CD4-positive, alpha-beta T cell treated with Interleukin-6 at 100 ng/mL for 8 hours (primary cell): ENCODE measurements around the gene KCTD4.
"Not testable (repeated sequence)": the region's sequence is repeated elsewhere in the genome, so short reads cannot be mapped to it uniquely, and the experiment has no call there.

Experiments
- DNase-seq: peaks from one replicate; pipeline ENCODE4 v3.0.0-alpha.2; 2020; ENCODE audit warnings: mixed read lengths, low spot score

KCTD4 gene

DNA sequence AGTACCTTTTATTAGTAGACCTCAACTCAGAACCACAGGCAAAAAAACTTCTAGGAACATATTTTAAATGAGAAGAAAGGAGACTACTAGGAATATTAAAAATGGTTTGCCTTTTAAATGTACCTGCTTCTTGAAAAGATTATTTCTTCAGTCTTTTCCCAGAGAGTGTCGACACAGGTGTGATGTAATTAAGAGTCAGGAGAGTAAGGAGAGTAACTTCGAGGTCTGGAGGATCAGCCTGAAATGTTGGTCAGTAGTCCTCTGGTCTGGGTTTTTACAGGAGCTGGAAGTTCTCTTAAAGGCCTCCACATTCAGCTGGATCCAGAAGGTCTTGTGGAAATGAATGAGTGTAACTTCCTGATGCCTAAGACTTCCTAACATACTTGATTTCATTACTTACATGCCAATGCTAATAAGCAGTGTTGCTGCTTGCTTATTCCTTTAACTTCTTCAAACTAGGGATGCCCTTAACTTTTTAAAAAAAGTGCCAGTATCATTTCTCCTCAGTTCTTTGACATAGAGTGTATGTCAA lies at the start of gene KCTD4:
KCTD4 (minus strand) TSS at position 345 of the 532 bp plus-strand sequence. CDS start 6,478 bp downstream, outside the sequence.
- DNase-seq = no peak

DNA sequence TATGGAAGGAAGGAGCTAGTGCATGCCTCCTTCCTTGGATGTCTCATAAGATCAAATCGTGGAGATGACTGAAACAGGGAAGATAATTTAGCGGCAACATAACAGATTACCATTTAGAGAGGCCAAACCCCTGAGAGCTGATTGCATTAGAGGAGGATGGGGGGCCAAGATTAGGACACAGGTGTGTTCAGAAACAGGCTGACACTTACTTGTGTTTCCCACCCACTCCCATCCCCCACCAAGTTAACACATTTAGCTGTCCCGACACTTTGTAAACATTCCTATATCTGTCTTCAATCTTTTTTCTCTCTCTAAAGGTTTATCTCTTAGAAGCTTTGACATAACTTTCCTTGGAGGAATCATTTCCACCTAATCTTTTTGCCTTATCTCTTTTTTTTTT lies 48.8 kb upstream of the KCTD4 start:
- no peak for DNase-seq

GRCh38 chr13:45244736-45245135 lies 43.9 kb upstream of the KCTD4 start:
- DNase-seq = not testable (repeated sequence)

DNA sequence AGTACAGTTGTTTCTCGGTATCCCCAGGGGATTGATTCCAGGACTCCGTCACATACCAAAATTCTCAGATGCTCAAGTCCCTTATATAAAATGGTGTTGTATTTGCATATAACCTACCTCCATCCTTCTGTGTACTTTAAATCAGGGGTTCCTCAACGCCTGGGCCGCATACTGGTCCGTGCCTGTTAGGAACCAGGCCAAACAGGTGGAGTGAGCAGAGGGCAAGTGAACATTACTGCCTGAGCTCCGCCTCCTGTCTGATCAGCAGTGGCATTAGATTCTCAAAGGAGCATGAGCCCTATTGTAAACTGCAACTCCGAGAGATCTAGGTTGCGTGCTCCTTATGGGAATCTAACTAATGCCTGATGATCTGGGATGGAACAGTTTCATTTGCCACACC lies 42.2 kb upstream of the KCTD4 start:
- DNase-seq = no peak

GRCh38 chr13:45242524-45242923 lies 41.7 kb upstream of the KCTD4 start:
- no peak for DNase-seq

DNA sequence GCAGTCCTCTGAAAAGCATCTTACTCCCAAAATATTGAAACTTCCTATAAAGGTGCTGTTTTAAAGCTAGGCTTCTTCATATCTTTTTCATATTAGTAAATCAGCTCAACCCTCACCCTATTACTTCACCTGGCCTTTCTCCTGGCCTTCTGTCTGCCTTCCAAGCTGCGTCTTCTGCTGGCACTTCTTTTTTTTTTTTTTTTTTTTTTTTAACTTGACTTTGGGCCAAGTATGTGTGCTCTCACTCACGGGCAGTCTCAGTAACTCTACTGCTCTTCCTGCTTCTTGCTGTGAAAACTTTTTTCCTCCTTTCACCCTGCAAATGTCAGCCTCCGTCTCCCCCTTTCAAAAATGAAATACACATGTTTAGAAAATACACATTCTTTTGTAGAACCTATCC lies 41.2 kb upstream of the KCTD4 start:
- no peak for DNase-seq

GRCh38 chr13:45240143-45240542 lies 39.3 kb upstream of the KCTD4 start:
- no peak for DNase-seq

DNA sequence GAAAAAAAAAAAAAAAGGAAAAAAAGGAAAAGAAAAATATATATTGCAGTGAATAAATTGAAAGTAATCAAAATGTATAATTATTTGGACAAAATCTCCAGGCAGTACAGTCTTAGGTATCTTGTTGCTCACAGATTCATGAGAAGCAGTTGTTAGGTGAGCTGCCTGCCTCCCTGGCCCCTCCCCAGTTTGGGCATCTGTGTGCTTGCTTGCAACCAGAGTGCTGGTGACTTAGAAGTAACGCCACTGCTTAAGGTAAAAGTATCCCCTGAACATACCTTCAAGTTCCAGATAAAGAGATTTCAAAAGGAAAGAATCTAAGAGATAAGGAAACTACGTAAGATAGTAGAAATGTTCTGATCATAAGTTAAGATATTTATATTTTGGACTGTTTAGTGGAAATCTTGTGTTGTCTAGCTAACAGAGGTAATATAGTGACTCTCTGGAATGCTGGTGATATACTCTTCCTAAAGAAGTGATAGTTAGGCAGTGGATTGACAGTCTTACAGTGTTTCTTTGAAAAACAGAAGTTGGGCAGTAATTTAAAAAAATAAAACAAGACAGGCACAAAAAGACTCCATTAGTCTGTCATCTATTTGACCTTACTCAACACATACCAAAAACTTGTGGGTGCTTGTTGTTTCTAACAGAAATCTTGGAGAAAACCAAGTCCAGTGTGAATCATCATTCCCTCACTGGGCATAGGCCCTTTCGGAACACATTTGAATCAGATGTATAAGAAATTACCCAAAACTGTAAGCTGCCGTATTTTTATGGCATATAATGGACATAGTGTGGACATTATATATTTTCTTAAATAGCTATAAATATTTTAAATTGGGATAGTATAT lies 38.3 kb upstream of the KCTD4 start:
- no peak for DNase-seq

GRCh38 chr13:45232591-45232990 lies 31.7 kb upstream of the KCTD4 start:
- no peak for DNase-seq

DNA sequence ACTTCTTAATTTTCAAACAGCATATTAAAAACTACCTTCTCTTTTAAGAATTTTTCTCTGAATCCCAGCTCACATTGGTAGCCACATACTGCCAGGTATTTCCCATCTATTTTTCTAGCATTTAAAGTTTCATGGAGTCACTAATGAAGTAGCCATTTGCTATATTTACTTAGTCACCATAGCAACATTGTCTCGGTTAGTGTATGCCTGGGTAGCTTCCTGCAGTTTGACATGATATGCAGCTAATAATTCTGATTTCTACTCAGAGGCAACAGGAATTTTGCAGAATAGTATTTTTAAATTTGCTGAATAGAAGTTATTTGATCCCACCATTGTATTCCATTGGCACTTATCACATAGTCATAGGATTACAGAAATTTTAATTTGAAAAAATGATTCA lies 30.9 kb upstream of the KCTD4 start:
- DNase-seq = no peak

- no peak for DNase-seq
Measured at GRCh38 chr13:45231305-45231704, 30.5 kb upstream of the KCTD4 start.

DNA sequence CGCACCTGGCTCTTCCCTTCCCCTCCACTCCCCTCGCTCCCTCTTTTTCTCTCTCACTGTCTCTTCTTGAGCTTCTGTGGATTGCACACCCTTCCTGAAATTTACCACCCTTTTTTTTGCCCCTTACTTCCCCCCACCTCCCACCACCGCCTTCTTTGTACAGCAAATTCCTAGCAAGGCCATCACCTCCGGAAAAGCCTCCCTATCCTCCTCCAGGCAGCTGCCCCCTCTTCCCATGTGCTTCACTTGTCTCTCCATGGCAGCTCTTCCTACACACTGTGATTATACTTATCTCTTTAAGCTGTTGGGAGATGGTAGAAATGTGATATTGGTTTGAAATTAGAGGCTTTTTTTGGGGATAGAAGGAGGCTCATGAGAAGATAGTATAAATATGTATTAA lies 28.3 kb upstream of the KCTD4 start:
- no peak for DNase-seq

DNA sequence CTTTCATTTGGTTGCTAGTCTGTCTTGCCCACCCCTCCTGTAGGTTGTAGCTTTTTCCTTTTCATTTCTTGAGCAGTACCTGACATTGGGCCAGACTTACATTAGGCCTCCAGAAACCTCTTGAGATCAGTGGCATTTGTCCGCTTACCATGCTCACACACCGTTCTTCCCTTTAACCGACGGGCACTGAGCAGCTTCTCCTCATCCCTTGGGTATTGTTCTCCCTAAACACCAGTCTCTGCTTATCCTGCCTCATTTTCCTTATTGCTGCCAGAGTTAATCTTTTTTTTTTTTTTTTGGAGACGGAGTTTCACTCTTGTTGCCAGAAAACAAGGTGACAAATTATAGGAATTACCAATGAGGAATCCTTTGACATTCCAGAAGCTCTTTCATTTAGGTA lies 27.2 kb upstream of the KCTD4 start:
- no peak for DNase-seq

- no peak for DNase-seq
Measured at GRCh38 chr13:45226024-45226423, 25.2 kb upstream of the KCTD4 start.

DNA sequence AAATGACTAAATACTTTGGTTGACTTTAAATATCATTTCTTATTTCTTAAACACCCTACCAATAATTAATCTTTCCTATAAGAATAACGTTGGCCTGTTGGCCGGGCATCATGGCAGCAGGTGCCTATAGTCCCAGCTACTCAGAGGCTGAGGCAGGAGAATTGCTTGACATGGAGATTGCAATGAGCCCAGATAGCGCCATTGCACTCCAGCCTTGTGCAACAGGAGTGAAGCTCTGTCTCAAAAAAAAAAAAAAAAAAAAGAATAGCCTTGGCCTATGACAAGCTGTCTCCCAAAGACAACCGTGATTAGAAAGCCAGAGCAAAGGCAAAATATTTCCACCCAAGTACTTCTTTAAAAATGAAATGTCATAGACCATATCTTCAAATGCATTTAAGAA lies 24.5 kb upstream of the KCTD4 start:
- no peak for DNase-seq

- DNase-seq = no peak
Measured at GRCh38 chr13:45224176-45224575, 23.3 kb upstream of the KCTD4 start.

DNA sequence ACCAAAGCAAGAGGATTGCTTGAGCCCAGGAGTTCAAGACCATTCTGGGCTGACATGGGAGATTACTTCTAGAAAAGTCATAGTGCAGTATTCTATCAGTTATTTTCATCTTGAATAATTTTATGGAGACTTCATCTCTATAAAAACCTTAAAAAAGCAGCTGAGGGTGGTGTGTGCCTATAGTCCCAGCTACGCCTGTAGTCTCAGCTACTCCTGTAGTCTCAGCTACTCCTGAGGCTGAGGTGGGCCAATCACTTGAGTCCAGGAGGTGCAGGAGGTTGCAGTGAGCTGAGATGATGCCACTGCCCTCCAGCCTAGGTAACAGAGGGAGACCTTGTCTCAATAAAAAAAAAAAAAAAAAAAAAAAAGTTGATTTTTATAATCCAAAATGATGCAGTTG lies 22.1 kb upstream of the KCTD4 start:
- DNase-seq = no peak

- DNase-seq = no peak
Measured at GRCh38 chr13:45222516-45222915, 21.7 kb upstream of the KCTD4 start.

GRCh38 chr13:45220403-45220802 lies 19.6 kb upstream of the KCTD4 start:
- DNase-seq = no peak

GRCh38 chr13:45219938-45220375 lies 19.1 kb upstream of the KCTD4 start:
- DNase-seq = no peak

- DNase-seq = no peak
Measured at GRCh38 chr13:45219123-45219891, 18.5 kb upstream of the KCTD4 start.

- no peak for DNase-seq
Measured at GRCh38 chr13:45218689-45219088, 17.8 kb upstream of the KCTD4 start.

DNA sequence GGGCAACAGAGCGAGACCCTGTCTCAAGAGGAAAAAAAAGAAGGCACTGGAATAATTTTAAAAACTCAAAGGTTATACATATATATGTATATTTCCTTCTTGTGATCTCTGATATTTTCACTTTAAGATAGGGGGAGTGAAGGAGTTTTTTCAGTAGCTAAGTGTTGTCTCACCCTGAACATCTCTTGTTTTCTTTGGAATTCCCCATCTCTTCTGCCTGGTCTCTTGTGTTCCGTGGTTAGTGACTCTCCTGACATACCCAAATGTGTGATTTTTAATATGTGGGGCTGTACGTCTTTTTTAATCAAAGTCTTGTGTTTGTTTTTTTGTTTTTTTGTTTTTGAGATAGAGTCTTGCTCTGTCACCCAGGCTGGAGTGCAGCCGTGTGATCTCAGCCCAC lies 15.3 kb upstream of the KCTD4 start:
- DNase-seq = no peak
